K562 (cell line): Measurements from ENCODE around the gene MS4A18.

Experiments
- CHD4 ChIP-seq: fragments of 200-600 bp; sonication (generic); IDR thresholded peaks from 3 replicates; pipeline ENCODE4 v1.6.1; 2012; ENCODE audit warnings: low read depth, mild to moderate bottlenecking, mixed read lengths, low read length, inconsistent platforms; ENCODE audit not compliant: insufficient read depth, insufficient replicate concordance, poor library complexity, severe bottlenecking
- EZH2 ChIP-seq: IDR thresholded peaks from 2 replicates; pipeline ENCODE4 v1.6.1; 2012; ENCODE audit warnings: low read depth, mild to moderate bottlenecking, inconsistent platforms, low read length, borderline replicate concordance
- JUND ChIP-seq, 2 experiments: IDR thresholded peaks; 2 replicates in 1 of 2; 3 replicates in 1 of 2; pipeline ENCODE4 v1.6.1; 2011; ENCODE audit warnings: borderline replicate concordance in 2 of 2, low read depth in 2 of 2, low read length in 2 of 2, improper control_type of control experiment in 1 of 2, missing biosample characterization in 1 of 2, missing genetic modification characterization in 1 of 2, missing genetic modification reagents in 1 of 2
- KLF1 ChIP-seq: fragments of 450-650 bp; IDR thresholded peaks from 2 replicates; pipeline ENCODE4 v1.6.1; 2016; ENCODE audit warnings: missing genetic modification characterization, missing compliant biosample characterization
- NBN ChIP-seq: fragments of 450-650 bp; IDR thresholded peaks from 2 replicates; pipeline ENCODE4 v1.6.1; 2016; ENCODE audit warnings: low read depth, mild to moderate bottlenecking
- PHF8 ChIP-seq: fragments of 200-600 bp; sonication (generic); IDR thresholded peaks from 2 replicates; pipeline ENCODE4 v1.6.1; 2012; ENCODE audit warnings: mixed run types, mild to moderate bottlenecking, inconsistent platforms, low read length, moderate library complexity, borderline replicate concordance
- POLR2AphosphoS5 ChIP-seq: IDR thresholded peaks from 2 replicates; pipeline ENCODE4 v1.6.1; 2011; ENCODE audit warnings: mild to moderate bottlenecking, low read depth, low read length, moderate library complexity; ENCODE audit not compliant: control insufficient read depth, insufficient read depth
- SNAPC5 ChIP-seq: fragments of 250-450 bp; sonication (Bioruptor Pico); IDR thresholded peaks from 2 replicates; pipeline ENCODE4 v1.8.0; 2021; ENCODE audit warnings: moderate library complexity, mild to moderate bottlenecking, inconsistent platforms
- ZBTB40 ChIP-seq, 2 experiments: fragments of 450-650 bp in 1 of 2; sonication (generic) in 1 of 2; formaldehyde crosslinking in 1 of 2; IDR thresholded peaks; 2 replicates each; pipeline versions ENCODE4 v1.7.1 to v1.9.0; 2016 to 2022; ENCODE audit warnings: inconsistent platforms in 1 of 2, mild to moderate bottlenecking in 1 of 2, missing genetic modification reagents in 1 of 2
- ZNF146 ChIP-seq: IDR thresholded peaks from one replicate; pipeline ENCODE4 v1.6.1; 2018; ENCODE audit warnings: missing compliant biosample characterization; ENCODE audit not compliant: unreplicated experiment

GRCh38 chr11:60769811-60770210 is 45.3 kb downstream of the MS4A18 start:
- TF ChIP-seq POLR2AphosphoS5 (no peak), ZBTB40 (IDR thresholded peaks at IDR 0.05) (no peak), ZBTB40 (CRISPR knock-in tag; IDR thresholded peaks at IDR 0.05) (no peak), SNAPC5 (CRISPR knock-in tag) (no peak), NBN (no peak), PHF8 (no peak), ZNF146 (CRISPR knock-in tag) (no peak), JUND (IDR thresholded peaks at IDR 0.05; ENCODE audit: borderline replicate concordance, low read depth, low read length) (no peak), JUND (tag; IDR thresholded peaks at IDR 0.05; ENCODE audit: borderline replicate concordance, low read depth, low read length) (no peak), CHD4 (no peak), EZH2 (no peak), KLF1 (tag) (no peak)
